Right lobe of liver (tissue), 6 donors: ENCODE data around the gene PAXX. TPM values are rescaled to one million over a fixed set of nuclear protein-coding genes. Genes with fewer than 3 reads are reported as not detected.

ENCODE experiments used
- ATAC-seq, 4 donors: fragments of 200-7000 bp; cut with Tn5 transposase; one replicate each; pipeline ENCODE4 v1.9.1; 2020; ENCODE audit warnings: mild to moderate bottlenecking in 4 of 4, moderate library complexity in 4 of 4
- DNase-seq, 3 donors: peaks; one replicate each; pipeline ENCODE4 v3.0.0-alpha.2; 2020
- H3K27ac ChIP-seq, 3 donors: fragments of 200-600 bp; one replicate each; pipeline ENCODE4 v1.8.0; 2022
- H3K27me3 ChIP-seq, 2 donors: fragments of 200-600 bp; one replicate each; pipeline ENCODE4 v1.8.0; 2022
- H3K36me3 ChIP-seq, 4 donors: fragments of 200-600 bp; sonication (generic) in 1 of 4; one replicate each; pipeline versions ENCODE4 v1.5.1 to v1.8.0; 2017 to 2022; ENCODE audit warnings: control low read depth in 1 of 4
- H3K4me1 ChIP-seq, 4 donors: fragments of 200-600 bp; sonication (generic) in 1 of 4; one replicate each; pipeline versions ENCODE4 v1.5.1 to v1.8.0; 2017 to 2022; ENCODE audit warnings: control low read depth in 1 of 4
- H3K4me3 ChIP-seq, 3 donors: fragments of 200-600 bp; one replicate each; pipeline ENCODE4 v1.8.0; 2022
- H3K9me3 ChIP-seq, 4 donors: fragments of 200-600 bp; sonication (generic) in 1 of 4; one replicate each; pipeline versions ENCODE4 v1.5.1 to v1.8.0; 2017 to 2022; ENCODE audit warnings: control low read depth in 1 of 4
- CTCF ChIP-seq, 4 donors: fragments of 200-600 bp in 3 of 4; fragments of 450-650 bp in 1 of 4; IDR thresholded peaks; one replicate each; pipeline versions ENCODE4 v1.5.1 to v1.8.0; 2016 to 2022; ENCODE audit warnings: antibody characterized with exemption in 4 of 4, mild to moderate bottlenecking in 2 of 4
- POLR2A ChIP-seq: fragments of 450-650 bp; IDR thresholded peaks from one replicate; pipeline ENCODE4 v1.6.1; 2017; ENCODE audit warnings: antibody characterized with exemption, mild to moderate bottlenecking
- WGBS: methylation state at CpG from one replicate; pipeline ENCODE4 v1.1.6; 2018; ENCODE audit warnings: low coverage, low lambda C conversion rate; ENCODE audit not compliant: insufficient coverage; ENCODE audit errors: missing lambda C conversion rate; 5-methylcytosine and 5-hydroxymethylcytosine counted together
- intact Hi-C, 2 donors: fragments of 100-400 bp; cut with DNase I; formaldehyde crosslinking; loops; one replicate each; pipeline versions ENCODE4 v1.11.2 to v1.14.1; 2022
- total RNA-seq, 6 experiments: library from RNA; depleted of rRNA in 2 of 6; stranded (reverse); fragments of >200 nt in 2 of 6; fragmentation: NEBNext Ultra II Directional in 3 of 6; extraction: Animal tissue kit (Norgen Biotek cat#: 25700) in 3 of 6; gene quantifications; one replicate each; pipeline versions ENCODE4 v1.1.0 to v1.2.4, GENCODE V29; 2016 to 2023
- donor health status: DM: no; HTN: yes; CAD: no.
- donor health status: DM: no; HTN: no; CAD: no.
- donor health status: DM: no; HTN: no; CAD: no.
- donor health status: DM: no; HTN: yes; CAD: no.
- donor health status: DM: no; HTN: yes; CAD: no.

Gene PAXX
- total RNA-seq, 6 experiments from 2014 or later, result 13.8 to 34.5 (median 23.3) TPM

GRCh38 chr9:136952321-136952850 lies 39.8 kb upstream of the PAXX start:
- ATAC-seq (no peak), DNase-seq (peak in 1 of 3 donors; percentile 17)
- no peak for TF ChIP-seq POLR2A
- TF ChIP-seq CTCF (IDR thresholded peaks at IDR 0.05), result no peak
- Histone ChIP-seq H3K4me1 (peaks cover 0 to 20% (median 10%) of the 10 kb centered on the region in 4 donors), H3K4me3 (no peak overlapping the region), H3K27ac (no peak overlapping the region), H3K9me3 (no peaks in the 10 kb centered on the region), H3K36me3 (no peaks in the 10 kb centered on the region), H3K27me3 (no peaks in the 10 kb centered on the region)
- intact Hi-C loops, result loop anchor here in 1 of 2 donors (5.0 kb wide), 1 partner anchor 80 kb away; the partner anchor contains the start of gene FUT7
- no CpG with 5 or more reads among the region's 15 CpGs for WGBS

GRCh38 chr9:136952876-136953770 lies 39.1 kb upstream of the PAXX start:
- ATAC-seq (no peak), DNase-seq (peak in 1 of 3 donors; percentile 16)
- no peaks in the 10 kb centered on the region for H3K27me3 ChIP-seq
- peaks cover 0 to 13% (median 6%) of the 10 kb centered on the region in 4 donors for H3K4me1 ChIP-seq
- H3K4me3 ChIP-seq, result no peak overlapping the region
- TF ChIP-seq POLR2A, result no peak
- TF ChIP-seq CTCF (IDR thresholded peaks at IDR 0.05), result no peak
- H3K36me3 ChIP-seq, result no peaks in the 10 kb centered on the region
- H3K27ac ChIP-seq, result no peak overlapping the region
- 95% methylated on average over 4 of the region's 44 CpGs for WGBS
- no peaks in the 10 kb centered on the region for H3K9me3 ChIP-seq
- intact Hi-C loops, result loop anchor here in 1 of 2 donors (5.0 kb wide), 1 partner anchor 79 kb away; the partner anchor contains the start of gene FUT7

- 82% methylated on average over 5 of the region's 19 CpGs for WGBS
- Histone ChIP-seq H3K27me3 (no peaks in the 10 kb centered on the region), H3K36me3 (no peaks in the 10 kb centered on the region), H3K9me3 (no peaks in the 10 kb centered on the region), H3K27ac (no peak overlapping the region), H3K4me1 (peaks cover 0 to 6% (median 3%) of the 10 kb centered on the region in 4 donors), H3K4me3 (no peak overlapping the region)
- intact Hi-C loops, result loop anchor here in 1 of 2 donors (5.0 kb wide), 1 partner anchor 78 kb away; the partner anchor contains the start of gene FUT7
- DNase-seq (no peak), ATAC-seq (no peak)
- TF ChIP-seq CTCF (IDR thresholded peaks at IDR 0.05) (no peak), POLR2A (no peak)
Measured at GRCh38 chr9:136953771-136954269, 38.4 kb upstream of the PAXX start.

- H3K27me3 ChIP-seq, result no peaks in the 10 kb centered on the region
- DNase-seq, result no peak
- peaks cover 0 to 5% (median 0%) of the 10 kb centered on the region in 4 donors for H3K4me1 ChIP-seq
- TF ChIP-seq POLR2A (no peak), CTCF (IDR thresholded peaks at IDR 0.05) (no peak)
- no peaks in the 10 kb centered on the region for H3K36me3 ChIP-seq
- no peak overlapping the region for H3K27ac ChIP-seq
- no peaks in the 10 kb centered on the region for H3K9me3 ChIP-seq
- no peak overlapping the region for H3K4me3 ChIP-seq
- 57% methylated on average over 5 of the region's 25 CpGs for WGBS
- ATAC-seq, result no peak
- intact Hi-C loops, result loop anchor here in 1 of 2 donors (5.0 kb wide), 1 partner anchor 78 kb away; the partner anchor contains the start of gene FUT7
Measured at GRCh38 chr9:136954270-136955083, 37.7 kb upstream of the PAXX start.
